PFSK-1 (cell line): ENCODE data around the gene MAGI1.

Source experiments
- FOXP2 ChIP-seq: optimal IDR thresholded peaks from 2 replicates; pipeline ENCODE3; 2011; ENCODE audit warnings: borderline replicate concordance, control low read depth, inconsistent platforms; ENCODE audit not compliant: insufficient read depth; ENCODE audit errors: extremely low read length, extremely low read depth
- POLR2AphosphoS5 ChIP-seq: IDR thresholded peaks from 2 replicates; pipeline ENCODE4 v1.6.1; 2012; ENCODE audit warnings: low read depth, mild to moderate bottlenecking, control low read depth, low read length, moderate library complexity
- SIN3A ChIP-seq: IDR thresholded peaks from 2 replicates; pipeline ENCODE4 v1.6.1; 2012; ENCODE audit warnings: mild to moderate bottlenecking, low read length, moderate library complexity, borderline replicate concordance; ENCODE audit not compliant: insufficient read depth
- TAF1 ChIP-seq: IDR thresholded peaks from 2 replicates; pipeline ENCODE4 v1.6.1; 2012; ENCODE audit warnings: low read length, control low read depth, borderline replicate concordance; ENCODE audit not compliant: insufficient read depth
- TF ChIP-seq, protein P1 (sequence below), 2 experiments: IDR thresholded peaks; 2 replicates each; pipeline versions ENCODE4 v1.6.1 to v1.8.0; 2011 to 2012; ENCODE audit warnings: low read depth in 2 of 2, low read length in 2 of 2, control low read depth in 1 of 2, inconsistent platforms in 1 of 2, mild to moderate bottlenecking in 1 of 2, moderate library complexity in 1 of 2; ENCODE audit not compliant: insufficient read depth in 1 of 2

The MAGI1 gene

GRCh38 chr3:65779390-65779789, 259.3 kb downstream of the MAGI1 start:
- no peak for TF ChIP-seq POLR2AphosphoS5
- TF ChIP-seq, protein P1, sequence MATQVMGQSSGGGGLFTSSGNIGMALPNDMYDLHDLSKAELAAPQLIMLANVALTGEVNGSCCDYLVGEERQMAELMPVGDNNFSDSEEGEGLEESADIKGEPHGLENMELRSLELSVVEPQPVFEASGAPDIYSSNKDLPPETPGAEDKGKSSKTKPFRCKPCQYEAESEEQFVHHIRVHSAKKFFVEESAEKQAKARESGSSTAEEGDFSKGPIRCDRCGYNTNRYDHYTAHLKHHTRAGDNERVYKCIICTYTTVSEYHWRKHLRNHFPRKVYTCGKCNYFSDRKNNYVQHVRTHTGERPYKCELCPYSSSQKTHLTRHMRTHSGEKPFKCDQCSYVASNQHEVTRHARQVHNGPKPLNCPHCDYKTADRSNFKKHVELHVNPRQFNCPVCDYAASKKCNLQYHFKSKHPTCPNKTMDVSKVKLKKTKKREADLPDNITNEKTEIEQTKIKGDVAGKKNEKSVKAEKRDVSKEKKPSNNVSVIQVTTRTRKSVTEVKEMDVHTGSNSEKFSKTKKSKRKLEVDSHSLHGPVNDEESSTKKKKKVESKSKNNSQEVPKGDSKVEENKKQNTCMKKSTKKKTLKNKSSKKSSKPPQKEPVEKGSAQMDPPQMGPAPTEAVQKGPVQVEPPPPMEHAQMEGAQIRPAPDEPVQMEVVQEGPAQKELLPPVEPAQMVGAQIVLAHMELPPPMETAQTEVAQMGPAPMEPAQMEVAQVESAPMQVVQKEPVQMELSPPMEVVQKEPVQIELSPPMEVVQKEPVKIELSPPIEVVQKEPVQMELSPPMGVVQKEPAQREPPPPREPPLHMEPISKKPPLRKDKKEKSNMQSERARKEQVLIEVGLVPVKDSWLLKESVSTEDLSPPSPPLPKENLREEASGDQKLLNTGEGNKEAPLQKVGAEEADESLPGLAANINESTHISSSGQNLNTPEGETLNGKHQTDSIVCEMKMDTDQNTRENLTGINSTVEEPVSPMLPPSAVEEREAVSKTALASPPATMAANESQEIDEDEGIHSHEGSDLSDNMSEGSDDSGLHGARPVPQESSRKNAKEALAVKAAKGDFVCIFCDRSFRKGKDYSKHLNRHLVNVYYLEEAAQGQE (IDR thresholded peaks at IDR 0.05; ENCODE audit: insufficient read depth in 1 of 2, low read depth in 2 of 2, low read length in 2 of 2), result no peak
- TF ChIP-seq SIN3A, result no peak
- no peak for TF ChIP-seq FOXP2
- TF ChIP-seq TAF1, result no peak

GRCh38 chr3:65778968-65779367, 259.8 kb downstream of the MAGI1 start:
- TF ChIP-seq POLR2AphosphoS5 (no peak), TAF1 (no peak), FOXP2 (no peak), SIN3A (no peak)
- TF ChIP-seq, protein P1 (IDR thresholded peaks at IDR 0.05; ENCODE audit: insufficient read depth in 1 of 2, low read depth in 2 of 2, low read length in 2 of 2), result no peak

DNA sequence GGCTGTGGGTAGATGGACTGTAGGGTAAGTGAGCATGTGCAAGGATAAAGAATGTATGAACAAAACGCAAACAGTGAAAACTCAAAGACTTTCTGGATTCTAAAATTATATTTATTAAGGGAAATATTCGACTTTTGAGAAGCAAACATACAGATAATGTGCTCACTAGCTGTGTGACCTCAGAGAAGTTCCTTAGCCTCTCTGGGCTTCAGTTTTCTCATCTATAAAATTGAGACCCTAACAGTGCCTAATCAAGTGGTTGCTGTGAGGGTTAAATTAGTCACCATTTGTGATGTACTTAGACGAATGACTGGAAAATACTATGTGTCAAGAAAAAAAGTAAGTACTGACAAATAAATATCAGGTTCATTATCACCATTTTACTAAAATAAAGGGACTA, 261.7 kb downstream of the MAGI1 start:
- TF ChIP-seq POLR2AphosphoS5, result no peak
- no peak for TF ChIP-seq FOXP2
- TF ChIP-seq SIN3A, result no peak
- TF ChIP-seq, protein P1 (IDR thresholded peaks at IDR 0.05; ENCODE audit: insufficient read depth in 1 of 2, low read depth in 2 of 2, low read length in 2 of 2), result no peak
- no peak for TF ChIP-seq TAF1

- TF ChIP-seq, protein P1 (IDR thresholded peaks at IDR 0.05; ENCODE audit: insufficient read depth in 1 of 2, low read depth in 2 of 2, low read length in 2 of 2), result no peak
- no peak for TF ChIP-seq POLR2AphosphoS5
- TF ChIP-seq TAF1, result no peak
- no peak for TF ChIP-seq SIN3A
- TF ChIP-seq FOXP2, result no peak
Measured at GRCh38 chr3:65776494-65776893, 262.2 kb downstream of the MAGI1 start.

DNA sequence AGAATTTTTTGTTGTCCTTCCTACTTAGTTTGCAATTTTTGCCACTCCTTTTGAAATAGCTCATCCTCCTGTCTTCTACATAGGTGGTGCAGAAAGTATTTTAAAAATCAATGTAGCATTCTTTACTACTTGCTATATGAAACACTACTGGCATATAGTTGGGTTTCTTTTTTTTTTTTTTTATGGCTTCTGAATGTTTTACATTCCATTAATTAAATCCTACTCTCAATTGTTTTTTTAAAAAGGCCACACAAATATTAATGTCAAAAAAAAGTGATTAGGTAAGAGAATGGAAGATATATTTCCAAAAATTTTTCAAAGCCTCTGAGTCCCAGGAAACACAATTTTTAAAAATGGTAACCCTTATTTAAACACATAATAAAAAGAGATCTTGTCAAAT, 262.6 kb downstream of the MAGI1 start:
- TF ChIP-seq TAF1, result no peak
- TF ChIP-seq SIN3A, result no peak

DNA sequence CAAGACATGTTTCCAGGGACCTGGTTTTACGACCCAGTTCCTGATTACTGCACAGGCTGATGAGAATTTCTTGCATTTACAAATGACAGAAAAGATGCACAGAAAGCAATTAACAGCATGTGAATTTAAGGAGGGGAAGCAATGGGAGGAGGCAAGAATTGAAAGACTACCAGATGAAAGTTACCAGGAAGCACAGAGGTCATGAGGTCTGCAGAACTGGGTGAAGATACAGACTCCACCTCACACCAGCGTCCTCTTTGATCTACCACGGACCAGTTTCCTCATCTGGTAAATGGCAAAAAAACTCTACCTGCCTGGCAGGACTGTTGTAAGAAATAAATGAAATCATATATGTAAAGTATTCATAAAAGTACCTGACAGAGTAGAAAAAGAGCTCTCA, 266.0 kb downstream of the MAGI1 start:
- TF ChIP-seq SIN3A, result no peak
- TF ChIP-seq, protein P1 (IDR thresholded peaks at IDR 0.05; ENCODE audit: insufficient read depth in 1 of 2, low read depth in 2 of 2, low read length in 2 of 2), result no peak
- no peak for TF ChIP-seq POLR2AphosphoS5
- TF ChIP-seq FOXP2, result no peak
- no peak for TF ChIP-seq TAF1
